Measurements from ENCODE around the gene KCNG1.

KCNG1 gene

GRCh38 chr20:51009303-51010042 is 13.4 kb downstream of the KCNG1 start:
- Mint-ChIP-seq H3K27ac (no peak overlapping the region), H3K27me3 (peaks cover 8% of the 10 kb centered on the region), H3K36me3 (no peaks in the 10 kb centered on the region), H3K4me3 (no peak overlapping the region), H3K9me3 (no peaks in the 10 kb centered on the region), H3K4me1 (no peaks in the 10 kb centered on the region)

- Mint-ChIP-seq H3K4me3 (no peak overlapping the region), H3K36me3 (no peaks in the 10 kb centered on the region), H3K27me3 (peaks cover 8% of the 10 kb centered on the region), H3K9me3 (no peaks in the 10 kb centered on the region), H3K4me1 (no peaks in the 10 kb centered on the region), H3K27ac (no peak overlapping the region)
Measured at GRCh38 chr20:51008718-51009117, 14.2 kb downstream of the KCNG1 start.

- Mint-ChIP-seq H3K36me3 (no peaks in the 10 kb centered on the region), H3K27ac (no peak overlapping the region), H3K4me1 (no peaks in the 10 kb centered on the region), H3K4me3 (no peak overlapping the region), H3K9me3 (no peaks in the 10 kb centered on the region), H3K27me3 (peaks cover 12% of the 10 kb centered on the region)
Measured at GRCh38 chr20:51005214-51005613, 17.7 kb downstream of the KCNG1 start.

- no peaks in the 10 kb centered on the region for H3K9me3 Mint-ChIP-seq
- H3K4me3 Mint-ChIP-seq, result no peak overlapping the region
- H3K27ac Mint-ChIP-seq, result no peak overlapping the region
- no peaks in the 10 kb centered on the region for H3K4me1 Mint-ChIP-seq
- peaks cover 12% of the 10 kb centered on the region for H3K27me3 Mint-ChIP-seq
- H3K36me3 Mint-ChIP-seq, result no peaks in the 10 kb centered on the region
Measured at GRCh38 chr20:51004781-51005180, 18.1 kb downstream of the KCNG1 start.

- Mint-ChIP-seq H3K36me3 (no peaks in the 10 kb centered on the region), H3K27ac (no peak overlapping the region), H3K27me3 (peaks cover 13% of the 10 kb centered on the region), H3K4me3 (no peak overlapping the region), H3K4me1 (no peaks in the 10 kb centered on the region), H3K9me3 (no peaks in the 10 kb centered on the region)
Measured at GRCh38 chr20:51004305-51004727, 18.6 kb downstream of the KCNG1 start.

- Mint-ChIP-seq H3K4me1 (no peaks in the 10 kb centered on the region), H3K9me3 (no peaks in the 10 kb centered on the region), H3K36me3 (no peaks in the 10 kb centered on the region)
Measured at GRCh38 chr20:51003753-51004152, 19.2 kb downstream of the KCNG1 start.

GRCh38 chr20:51002633-51003032 is 20.3 kb downstream of the KCNG1 start:
- Mint-ChIP-seq H3K4me3 (no peak overlapping the region), H3K36me3 (no peaks in the 10 kb centered on the region), H3K9me3 (no peaks in the 10 kb centered on the region), H3K27ac (no peak overlapping the region), H3K27me3 (peaks cover 21% of the 10 kb centered on the region), H3K4me1 (no peaks in the 10 kb centered on the region)

More at GRCh38 chr20:51003753-51004152, 19.2 kb downstream of the KCNG1 start:
- H3K4me3 Mint-ChIP-seq, result no peak overlapping the region
- no peak overlapping the region for H3K27ac Mint-ChIP-seq
- peaks cover 18% of the 10 kb centered on the region for H3K27me3 Mint-ChIP-seq

GRCh38 chr20:51001430-51002265 is 21.3 kb downstream of the KCNG1 start:
- Mint-ChIP-seq H3K27me3 (peaks cover 21% of the 10 kb centered on the region), H3K36me3 (no peaks in the 10 kb centered on the region), H3K9me3 (no peaks in the 10 kb centered on the region), H3K27ac (no peak overlapping the region), H3K4me3 (no peak overlapping the region), H3K4me1 (no peaks in the 10 kb centered on the region)

- Mint-ChIP-seq H3K27ac (no peak overlapping the region), H3K36me3 (no peaks in the 10 kb centered on the region), H3K27me3 (peaks cover 13% of the 10 kb centered on the region), H3K4me1 (no peaks in the 10 kb centered on the region), H3K4me3 (no peak overlapping the region), H3K9me3 (no peaks in the 10 kb centered on the region)
Measured at GRCh38 chr20:50999355-50999754, 23.6 kb downstream of the KCNG1 start.

GRCh38 chr20:50996901-50997865 is 25.7 kb downstream of the KCNG1 start:
- no peaks in the 10 kb centered on the region for H3K36me3 Mint-ChIP-seq
- no peak overlapping the region for H3K4me3 Mint-ChIP-seq

GRCh38 chr20:50995506-50995905 is 27.4 kb downstream of the KCNG1 start:
- no peaks in the 10 kb centered on the region for H3K36me3 Mint-ChIP-seq
- peaks cover 9% of the 10 kb centered on the region for H3K27me3 Mint-ChIP-seq
- no peak overlapping the region for H3K4me3 Mint-ChIP-seq

More at GRCh38 chr20:50996901-50997865, 25.7 kb downstream of the KCNG1 start:
- Mint-ChIP-seq H3K27me3 (peaks cover 11% of the 10 kb centered on the region), H3K4me1 (no peaks in the 10 kb centered on the region), H3K9me3 (no peaks in the 10 kb centered on the region), H3K27ac (no peak overlapping the region)

GRCh38 chr20:50993876-50994275 is 29.0 kb downstream of the KCNG1 start:
- Mint-ChIP-seq H3K4me1 (no peaks in the 10 kb centered on the region), H3K36me3 (no peaks in the 10 kb centered on the region), H3K4me3 (no peak overlapping the region), H3K27ac (no peak overlapping the region), H3K9me3 (no peaks in the 10 kb centered on the region), H3K27me3 (peaks cover 4% of the 10 kb centered on the region)

More at GRCh38 chr20:50995506-50995905, 27.4 kb downstream of the KCNG1 start:
- H3K27ac Mint-ChIP-seq, result no peak overlapping the region
- H3K9me3 Mint-ChIP-seq, result no peaks in the 10 kb centered on the region
- H3K4me1 Mint-ChIP-seq, result no peaks in the 10 kb centered on the region

GRCh38 chr20:50992733-50993457 is 30.0 kb downstream of the KCNG1 start:
- Mint-ChIP-seq H3K4me3 (no peak overlapping the region), H3K4me1 (no peaks in the 10 kb centered on the region), H3K27ac (no peak overlapping the region), H3K27me3 (no peaks in the 10 kb centered on the region), H3K9me3 (no peaks in the 10 kb centered on the region), H3K36me3 (no peaks in the 10 kb centered on the region)

- H3K27ac Mint-ChIP-seq, result no peak overlapping the region
- H3K9me3 Mint-ChIP-seq, result no peaks in the 10 kb centered on the region
- H3K4me3 Mint-ChIP-seq, result no peak overlapping the region
- H3K27me3 Mint-ChIP-seq, result peaks cover 1% of the 10 kb centered on the region
- no peaks in the 10 kb centered on the region for H3K36me3 Mint-ChIP-seq
- H3K4me1 Mint-ChIP-seq, result peaks cover 3% of the 10 kb centered on the region
Measured at GRCh38 chr20:50992336-50992732, 30.6 kb downstream of the KCNG1 start.

- no peaks in the 10 kb centered on the region for H3K36me3 Mint-ChIP-seq
- no peak overlapping the region for H3K4me3 Mint-ChIP-seq
- H3K27me3 Mint-ChIP-seq, result peaks cover 10% of the 10 kb centered on the region
- no peak overlapping the region for H3K27ac Mint-ChIP-seq
- H3K4me1 Mint-ChIP-seq, result peaks cover 3% of the 10 kb centered on the region
- no peaks in the 10 kb centered on the region for H3K9me3 Mint-ChIP-seq
Measured at GRCh38 chr20:50991076-50991475, 31.8 kb downstream of the KCNG1 start.
